Ascending aorta (tissue), 2 donors: ENCODE measurements around the gene GLMN. TPM values are rescaled to one million over a fixed set of nuclear protein-coding genes. Genes with fewer than 3 reads are reported as not detected.
"Not testable (repeated sequence)": the region's sequence is repeated elsewhere in the genome, so short reads cannot be mapped to it uniquely, and the experiment has no call there.

Experiments
- DNase-seq, 2 donors: peaks; one replicate each; pipeline ENCODE4 v3.0.0-alpha.2; 2019; ENCODE audit warnings: low spot score in 2 of 2
- H3K27ac ChIP-seq, 2 donors: fragments of 200-600 bp; sonication (generic); one replicate each; pipeline ENCODE4 v1.5.1; 2016 to 2017; ENCODE audit warnings: mild to moderate bottlenecking in 1 of 2
- H3K27me3 ChIP-seq: fragments of 200-600 bp; sonication (generic); one replicate; pipeline ENCODE4 v1.5.1; 2017
- H3K36me3 ChIP-seq, 2 donors: fragments of 200-600 bp; sonication (generic); one replicate each; pipeline ENCODE4 v1.5.1; 2016
- H3K4me1 ChIP-seq, 2 donors: fragments of 200-600 bp; sonication (generic); one replicate each; pipeline ENCODE4 v1.5.1; 2016 to 2017; ENCODE audit warnings: mild to moderate bottlenecking in 1 of 2
- H3K4me3 ChIP-seq, 2 donors: fragments of 200-600 bp; sonication (generic); one replicate each; pipeline ENCODE4 v1.5.1; 2016 to 2017; ENCODE audit warnings: mild to moderate bottlenecking in 1 of 2
- H3K9me3 ChIP-seq, 2 donors: fragments of 200-600 bp; sonication (generic); one replicate each; pipeline ENCODE4 v1.5.1; 2016
- CTCF ChIP-seq, 3 experiments: fragments of 200-600 bp in 2 of 3; fragments of 450-650 bp in 1 of 3; sonication (generic) in 2 of 3; IDR thresholded peaks; one replicate each; pipeline ENCODE4 v1.5.1; 2016 to 2019; ENCODE audit warnings: antibody characterized with exemption in 3 of 3, mild to moderate bottlenecking in 1 of 3, moderate library complexity in 1 of 3
- intact Hi-C: fragments of 100-400 bp; cut with DNase I; formaldehyde crosslinking; loops from one replicate; pipeline ENCODE4 v1.15.1; 2023
- total RNA-seq: library from RNA; depleted of rRNA; stranded (reverse); fragments of >200 nt; gene quantifications from one replicate; pipeline ENCODE4 v1.1.0, GENCODE V29; 2016

Gene GLMN
- total RNA-seq, 1 donor from 2014 or later: 9.8 TPM

- H3K27me3 ChIP-seq: no peaks in the 10 kb centered on the region
- no peak for TF ChIP-seq CTCF (IDR thresholded peaks at IDR 0.05)
- intact Hi-C loops: no loop called here
- no peak overlapping the region for H3K4me3 ChIP-seq
- no peak for DNase-seq
- peaks cover 0 to 28% of the 10 kb centered on the region in 2 donors for H3K36me3 ChIP-seq
- no peaks in the 10 kb centered on the region for H3K9me3 ChIP-seq
- no peak overlapping the region for H3K27ac ChIP-seq
- no peaks in the 10 kb centered on the region for H3K4me1 ChIP-seq
These were observed 23.8 kb downstream of the GLMN start for GRCh38 chr1:92274939-92275338.

DNA sequence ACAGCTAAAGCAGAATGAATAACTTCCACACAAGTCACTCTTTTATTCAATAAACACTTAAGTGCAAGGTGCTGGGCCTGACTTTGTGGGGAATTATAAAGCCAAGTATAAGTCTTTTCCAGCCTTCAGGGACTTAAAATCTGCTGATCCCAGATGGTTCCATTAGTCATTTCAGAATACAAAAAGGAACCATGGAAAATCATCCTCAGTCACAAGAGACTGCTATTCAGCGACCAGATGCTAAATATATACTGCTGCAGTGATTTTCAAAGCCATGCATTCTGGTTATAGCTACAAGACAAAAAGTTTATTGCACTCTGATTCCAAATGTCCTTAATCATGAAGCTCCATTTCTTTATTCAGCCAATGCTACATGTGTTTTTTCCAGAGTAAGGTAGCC is 25.7 kb downstream of the GLMN start:
- intact Hi-C loops: no loop called here
- no peaks in the 10 kb centered on the region for H3K27me3 ChIP-seq
- H3K36me3 ChIP-seq: peaks cover 2 to 24% of the 10 kb centered on the region in 2 donors
- DNase-seq: no peak
- H3K4me3 ChIP-seq: no peak overlapping the region
- H3K27ac ChIP-seq: no peak overlapping the region
- no peaks in the 10 kb centered on the region for H3K4me1 ChIP-seq
- no peak for TF ChIP-seq CTCF (IDR thresholded peaks at IDR 0.05)
- H3K9me3 ChIP-seq: no peaks in the 10 kb centered on the region

DNA sequence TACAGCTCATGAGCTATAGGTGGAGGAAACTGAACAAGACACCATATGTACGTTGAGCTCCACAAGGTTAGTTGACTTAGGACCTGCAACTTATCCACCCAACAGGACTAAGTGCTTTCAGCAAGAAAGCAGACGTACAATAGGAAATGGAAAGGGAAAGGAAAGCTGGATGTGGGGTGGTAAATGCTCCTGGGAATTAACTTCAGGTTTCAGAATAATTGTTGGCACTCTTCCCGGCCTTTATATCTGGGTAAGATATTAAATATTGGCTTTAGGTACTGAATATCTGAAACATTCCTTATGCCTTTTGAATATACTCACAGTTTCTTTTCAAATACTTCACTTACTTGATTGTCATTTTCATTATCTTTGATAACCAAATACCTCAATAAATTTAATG is 36.3 kb downstream of the GLMN start:
- no peak for DNase-seq

DNA sequence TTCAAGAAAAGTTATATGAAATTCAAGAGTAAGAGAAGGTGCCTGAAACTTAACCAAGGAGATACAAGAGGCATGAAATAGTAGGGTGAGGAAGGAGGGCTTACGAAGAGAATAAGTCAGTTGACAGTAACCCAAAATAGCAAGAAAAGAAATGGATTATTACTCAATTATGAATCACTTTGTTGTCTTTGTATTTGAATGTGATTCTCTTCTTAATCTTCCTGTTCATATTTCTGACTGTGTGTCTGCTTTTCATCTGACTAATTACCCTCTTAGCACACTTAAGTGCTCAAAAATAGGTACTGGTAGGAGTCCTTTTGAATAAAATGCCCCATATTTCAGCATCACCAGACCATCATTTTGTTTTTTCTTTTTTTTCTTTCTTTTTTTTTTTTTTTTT is 39.4 kb downstream of the GLMN start:
- Histone ChIP-seq H3K9me3 (peaks cover 0 to 4% of the 10 kb centered on the region in 2 donors), H3K27ac (no peak overlapping the region), H3K27me3 (no peaks in the 10 kb centered on the region), H3K4me1 (no peaks in the 10 kb centered on the region), H3K4me3 (no peak overlapping the region), H3K36me3 (peaks cover 2 to 51% of the 10 kb centered on the region in 2 donors)
- no peak for TF ChIP-seq CTCF (IDR thresholded peaks at IDR 0.05)
- intact Hi-C loops: no loop called here
- no peak for DNase-seq

More for the DNA sequence above, 36.3 kb downstream of the GLMN start:
- Histone ChIP-seq H3K27me3 (no peaks in the 10 kb centered on the region), H3K27ac (no peak overlapping the region), H3K36me3 (peaks cover 0 to 33% of the 10 kb centered on the region in 2 donors), H3K4me1 (no peaks in the 10 kb centered on the region), H3K9me3 (no peaks in the 10 kb centered on the region), H3K4me3 (no peak overlapping the region)
- no peak for TF ChIP-seq CTCF (IDR thresholded peaks at IDR 0.05)
- intact Hi-C loops: no loop called here

GRCh38 chr1:92254714-92255113 is 44.1 kb downstream of the GLMN start:
- DNase-seq, H3K4me1 ChIP-seq, intact Hi-C loops, H3K4me3 ChIP-seq, H3K9me3 ChIP-seq, H3K27ac ChIP-seq, H3K27me3 ChIP-seq: not testable (repeated sequence)
- H3K36me3 ChIP-seq: peaks cover 14 to 42% of the 10 kb centered on the region in 2 donors

- no peaks in the 10 kb centered on the region for H3K9me3 ChIP-seq
- no peaks in the 10 kb centered on the region for H3K4me1 ChIP-seq
- peaks cover 0 to 3% of the 10 kb centered on the region in 2 donors for H3K36me3 ChIP-seq
- no peak for DNase-seq
- H3K4me3 ChIP-seq: no peak overlapping the region
- no peak overlapping the region for H3K27ac ChIP-seq
- intact Hi-C loops: no loop called here
- H3K27me3 ChIP-seq: no peaks in the 10 kb centered on the region
- TF ChIP-seq CTCF (IDR thresholded peaks at IDR 0.05): no peak
These were observed 54.4 kb downstream of the GLMN start for GRCh38 chr1:92244376-92244775.
